Measurements from ENCODE around the gene SORCS2.

Gene SORCS2

DNA sequence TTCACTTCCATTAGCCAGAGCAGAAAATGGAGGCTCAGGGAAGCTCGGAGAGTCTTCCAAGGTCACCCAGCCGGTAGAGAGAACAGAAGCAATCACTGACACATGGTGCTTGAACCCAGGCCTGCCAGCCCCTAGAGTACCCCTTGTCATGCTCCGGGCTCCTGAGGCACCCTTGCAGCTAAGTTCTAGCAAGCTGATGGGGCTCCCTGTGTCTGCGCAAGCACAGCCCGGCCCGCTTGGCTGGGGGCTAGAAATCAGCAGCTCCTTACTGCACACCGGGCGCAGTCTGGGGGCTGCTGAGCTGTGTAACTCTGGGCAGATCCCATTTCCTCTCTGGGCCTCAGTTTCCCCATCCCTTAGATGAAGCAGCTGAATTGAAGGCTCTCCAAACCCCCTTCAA is 344.5 kb downstream of the SORCS2 start:
- Histone ChIP-seq H3K27ac (ENCODE audit: low read length, poor library complexity, severe bottlenecking) (no peak overlapping the region), H3K18ac (ENCODE audit: low read depth in 1 of 2, low read length in 2 of 2) (no peak overlapping the region)
- WGBS: 94% methylated on average over 8 of the region's 8 CpGs

DNA sequence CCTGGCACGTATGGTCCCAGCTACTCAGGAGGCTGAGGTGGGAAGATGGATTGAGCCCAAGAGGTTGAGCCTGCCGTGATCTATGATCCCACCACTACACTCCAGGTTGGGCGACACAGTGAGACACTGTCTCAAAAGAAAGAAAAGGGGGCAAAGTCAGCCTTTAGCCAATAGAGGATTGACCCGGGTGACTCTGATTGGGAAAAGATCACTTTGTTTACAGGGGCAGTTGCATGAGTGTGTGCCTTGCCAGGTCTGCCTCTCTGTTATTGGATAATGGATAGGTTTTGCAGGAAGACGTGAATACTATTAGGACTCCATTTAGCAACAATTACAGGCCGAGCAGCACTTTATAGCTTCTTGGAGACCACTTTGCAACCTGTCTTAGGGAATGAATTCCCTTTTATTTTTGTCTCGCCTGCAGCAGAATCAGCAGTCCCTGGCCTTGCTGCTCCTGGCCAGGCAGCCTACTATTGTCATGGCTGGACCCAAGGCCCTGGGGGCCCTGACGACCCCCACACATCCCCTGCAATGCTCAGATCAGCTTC is 345.6 kb downstream of the SORCS2 start:
- Histone ChIP-seq H3K4me2 (ENCODE audit: low read length, poor library complexity, severe bottlenecking) (no peak overlapping the region), H2BK15ac (ENCODE audit: low read depth, poor library complexity, severe bottlenecking) (no peak overlapping the region), H3K23ac (ENCODE audit: low read length in 2 of 2) (no peak overlapping the region), H4K8ac (ENCODE audit: low read length) (no peak overlapping the region), H2AFZ (ENCODE audit: low read depth, low read length) (no peak overlapping the region), H2BK120ac (ENCODE audit: low read depth, low read length) (no peak overlapping the region), H2BK5ac (ENCODE audit: low read depth, low read length, poor library complexity, severe bottlenecking) (no peak overlapping the region), H3K27ac (ENCODE audit: low read length, poor library complexity, severe bottlenecking) (no peak overlapping the region), H3K18ac (ENCODE audit: low read depth in 1 of 2, low read length in 2 of 2) (no peak overlapping the region), H3K9me3 (ENCODE audit: control insufficient read depth, low read length) (no peaks in the 10 kb centered on the region), H2AK5ac (ENCODE audit: low read length, severe bottlenecking) (no peak overlapping the region), H3K36me3 (ENCODE audit: control insufficient read depth in 1 of 2, insufficient read depth in 2 of 2, low read depth in 1 of 2, low read length in 2 of 2) (peaks cover 0 to 6% of the 10 kb centered on the region in 2 experiments), H3K4me1 (ENCODE audit: control insufficient read depth, insufficient read depth, low read depth, low read length) (no peaks in the 10 kb centered on the region), H3K79me1 (replicated peaks; ENCODE audit: low read length, poor library complexity, severe bottlenecking) (no peaks in the 10 kb centered on the region), H2BK12ac (ENCODE audit: low read length in 2 of 2) (no peak overlapping the region), H3K4ac (ENCODE audit: low read depth in 1 of 2, low read length in 2 of 2) (no peak overlapping the region), H3K14ac (ENCODE audit: low read length in 2 of 2) (no peak overlapping the region), H3K27me3 (ENCODE audit: control insufficient read depth in 1 of 2, insufficient read depth in 1 of 2, low read length in 2 of 2) (no peaks in the 10 kb centered on the region), H3K4me3 (ENCODE audit: insufficient read depth in 1 of 2, low read depth in 1 of 2, low read length in 2 of 2) (no peak overlapping the region), H3K9ac (ENCODE audit: low read length) (no peak overlapping the region), H4K91ac (ENCODE audit: low read length) (no peak overlapping the region)
- no peak for DNase-seq
- WGBS: 84% methylated on average over 8 of the region's 8 CpGs

More for the DNA sequence above, 344.5 kb downstream of the SORCS2 start:
- no peaks in the 10 kb centered on the region for H3K9me3 ChIP-seq (ENCODE audit: control insufficient read depth, low read length)
- H4K91ac ChIP-seq (ENCODE audit: low read length): no peak overlapping the region
- no peak overlapping the region for H2AFZ ChIP-seq (ENCODE audit: low read depth, low read length)
- H3K36me3 ChIP-seq (ENCODE audit: control insufficient read depth in 1 of 2, insufficient read depth in 2 of 2, low read depth in 1 of 2, low read length in 2 of 2): peaks cover 0 to 3% of the 10 kb centered on the region in 2 experiments
- H3K14ac ChIP-seq (ENCODE audit: low read length in 2 of 2): no peak overlapping the region
- no peak overlapping the region for H3K9ac ChIP-seq (ENCODE audit: low read length)
- H3K23ac ChIP-seq (ENCODE audit: low read length in 2 of 2): no peak overlapping the region
- no peak overlapping the region for H2BK120ac ChIP-seq (ENCODE audit: low read depth, low read length)
- H3K27me3 ChIP-seq (ENCODE audit: control insufficient read depth in 1 of 2, insufficient read depth in 1 of 2, low read length in 2 of 2): peaks cover 0 to under 1% of the 10 kb centered on the region in 2 experiments
- H3K79me1 ChIP-seq (replicated peaks; ENCODE audit: low read length, poor library complexity, severe bottlenecking): no peaks in the 10 kb centered on the region
- no peak overlapping the region for H2BK12ac ChIP-seq (ENCODE audit: low read length in 2 of 2)
- no peak overlapping the region for H3K4me3 ChIP-seq (ENCODE audit: insufficient read depth in 1 of 2, low read depth in 1 of 2, low read length in 2 of 2)
- H4K8ac ChIP-seq (ENCODE audit: low read length): no peak overlapping the region
- no peak overlapping the region for H2BK15ac ChIP-seq (ENCODE audit: low read depth, poor library complexity, severe bottlenecking)
- H3K4me1 ChIP-seq (ENCODE audit: control insufficient read depth, insufficient read depth, low read depth, low read length): no peaks in the 10 kb centered on the region
- no peak for DNase-seq
- no peak overlapping the region for H2BK5ac ChIP-seq (ENCODE audit: low read depth, low read length, poor library complexity, severe bottlenecking)
- H2AK5ac ChIP-seq (ENCODE audit: low read length, severe bottlenecking): no peak overlapping the region
- H3K4ac ChIP-seq (ENCODE audit: low read depth in 1 of 2, low read length in 2 of 2): no peak overlapping the region
- no peak overlapping the region for H3K4me2 ChIP-seq (ENCODE audit: low read length, poor library complexity, severe bottlenecking)

DNA sequence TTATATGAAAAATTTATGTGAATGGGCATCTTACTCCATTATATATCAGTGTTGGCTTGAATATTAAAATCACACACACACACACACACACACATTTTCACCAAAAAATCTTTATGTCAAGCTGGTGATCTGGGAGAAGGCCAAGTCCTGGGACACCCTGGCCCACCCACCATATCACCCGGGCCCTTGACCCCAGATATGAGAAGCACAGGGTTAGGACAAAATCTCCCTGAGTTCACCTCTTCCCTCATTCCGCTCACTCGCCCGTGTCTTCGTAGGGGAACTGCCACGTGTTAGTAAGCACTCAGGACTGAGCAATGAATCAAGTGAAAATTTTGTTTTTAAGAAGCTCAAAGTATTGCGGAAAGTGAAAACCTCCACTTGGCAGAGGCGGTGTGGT is 346.2 kb downstream of the SORCS2 start:
- no peak for DNase-seq
- Histone ChIP-seq H3K36me3 (ENCODE audit: control insufficient read depth in 1 of 2, insufficient read depth in 2 of 2, low read depth in 1 of 2, low read length in 2 of 2) (peaks cover 0 to 3% of the 10 kb centered on the region in 2 experiments), H3K27ac (ENCODE audit: low read length, poor library complexity, severe bottlenecking) (no peak overlapping the region), H2BK15ac (ENCODE audit: low read depth, poor library complexity, severe bottlenecking) (no peak overlapping the region), H3K9ac (ENCODE audit: low read length) (no peak overlapping the region), H3K9me3 (ENCODE audit: control insufficient read depth, low read length) (no peaks in the 10 kb centered on the region), H2AFZ (ENCODE audit: low read depth, low read length) (no peak overlapping the region), H3K14ac (ENCODE audit: low read length in 2 of 2) (no peak overlapping the region), H4K8ac (ENCODE audit: low read length) (no peak overlapping the region), H3K4ac (ENCODE audit: low read depth in 1 of 2, low read length in 2 of 2) (no peak overlapping the region), H2BK12ac (ENCODE audit: low read length in 2 of 2) (no peak overlapping the region), H2BK5ac (ENCODE audit: low read depth, low read length, poor library complexity, severe bottlenecking) (no peak overlapping the region), H3K27me3 (ENCODE audit: control insufficient read depth in 1 of 2, insufficient read depth in 1 of 2, low read length in 2 of 2) (no peaks in the 10 kb centered on the region), H3K23ac (ENCODE audit: low read length in 2 of 2) (no peak overlapping the region), H3K4me2 (ENCODE audit: low read length, poor library complexity, severe bottlenecking) (no peak overlapping the region), H3K18ac (ENCODE audit: low read depth in 1 of 2, low read length in 2 of 2) (no peak overlapping the region), H3K4me3 (ENCODE audit: insufficient read depth in 1 of 2, low read depth in 1 of 2, low read length in 2 of 2) (no peak overlapping the region), H2BK120ac (ENCODE audit: low read depth, low read length) (no peak overlapping the region), H2AK5ac (ENCODE audit: low read length, severe bottlenecking) (no peak overlapping the region), H3K79me1 (replicated peaks; ENCODE audit: low read length, poor library complexity, severe bottlenecking) (no peaks in the 10 kb centered on the region), H3K4me1 (ENCODE audit: control insufficient read depth, insufficient read depth, low read depth, low read length) (no peaks in the 10 kb centered on the region), H4K91ac (ENCODE audit: low read length) (no peak overlapping the region)
- 81% methylated on average over 8 of the region's 8 CpGs for WGBS

DNA sequence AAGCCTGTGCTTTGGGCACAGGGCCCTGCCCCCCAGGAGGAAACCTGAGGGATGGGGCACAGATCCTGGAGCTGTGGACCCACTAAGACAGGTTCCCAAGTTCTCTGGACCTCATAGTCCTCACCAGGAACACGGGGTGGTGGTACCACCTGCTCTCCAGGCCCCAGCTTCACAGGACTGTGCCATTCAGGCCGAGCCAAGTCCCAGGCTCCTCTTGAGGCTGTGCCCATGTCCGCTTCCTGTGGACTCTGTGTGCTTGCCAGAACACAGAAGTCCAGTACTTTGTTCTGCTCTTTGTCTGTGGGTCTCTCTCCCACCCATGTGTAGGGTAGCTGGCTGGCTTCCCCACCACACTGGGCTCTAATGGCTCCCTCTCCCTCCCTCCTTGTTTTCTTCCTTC is 346.8 kb downstream of the SORCS2 start:
- no peak overlapping the region for H3K4ac ChIP-seq (ENCODE audit: low read depth in 1 of 2, low read length in 2 of 2)
- no peaks in the 10 kb centered on the region for H3K4me1 ChIP-seq (ENCODE audit: control insufficient read depth, insufficient read depth, low read depth, low read length)
- no peak overlapping the region for H3K27ac ChIP-seq (ENCODE audit: low read length, poor library complexity, severe bottlenecking)
- no peak overlapping the region for H2BK5ac ChIP-seq (ENCODE audit: low read depth, low read length, poor library complexity, severe bottlenecking)
- H2AFZ ChIP-seq (ENCODE audit: low read depth, low read length): no peak overlapping the region
- no peak overlapping the region for H3K18ac ChIP-seq (ENCODE audit: low read depth in 1 of 2, low read length in 2 of 2)
- H2BK12ac ChIP-seq (ENCODE audit: low read length in 2 of 2): no peak overlapping the region
- peaks cover 0 to 1% of the 10 kb centered on the region in 2 experiments for H3K27me3 ChIP-seq (ENCODE audit: control insufficient read depth in 1 of 2, insufficient read depth in 1 of 2, low read length in 2 of 2)
- H3K4me2 ChIP-seq (ENCODE audit: low read length, poor library complexity, severe bottlenecking): no peak overlapping the region
- no peak for DNase-seq
- 58% methylated on average over 3 of the region's 3 CpGs for WGBS
- no peak overlapping the region for H2BK15ac ChIP-seq (ENCODE audit: low read depth, poor library complexity, severe bottlenecking)
- no peak overlapping the region for H4K91ac ChIP-seq (ENCODE audit: low read length)
- H3K79me1 ChIP-seq (replicated peaks; ENCODE audit: low read length, poor library complexity, severe bottlenecking): no peaks in the 10 kb centered on the region
- H3K14ac ChIP-seq (ENCODE audit: low read length in 2 of 2): no peak overlapping the region
- H2AK5ac ChIP-seq (ENCODE audit: low read length, severe bottlenecking): no peak overlapping the region
- no peak overlapping the region for H4K8ac ChIP-seq (ENCODE audit: low read length)
- peaks cover 2% of the 10 kb centered on the region for H3K9me3 ChIP-seq (ENCODE audit: control insufficient read depth, low read length)
- no peak overlapping the region for H3K9ac ChIP-seq (ENCODE audit: low read length)
- H2BK120ac ChIP-seq (ENCODE audit: low read depth, low read length): no peak overlapping the region
- H3K36me3 ChIP-seq (ENCODE audit: control insufficient read depth in 1 of 2, insufficient read depth in 2 of 2, low read depth in 1 of 2, low read length in 2 of 2): peaks cover 0 to 2% of the 10 kb centered on the region in 2 experiments
- no peak overlapping the region for H3K4me3 ChIP-seq (ENCODE audit: insufficient read depth in 1 of 2, low read depth in 1 of 2, low read length in 2 of 2)
- no peak overlapping the region for H3K23ac ChIP-seq (ENCODE audit: low read length in 2 of 2)

All from mesenchymal stem cell (in vitro differentiated cells and primary cell).